OCI-LY7 (cell line): ENCODE results near the gene FKBP2. TPM values are rescaled to one million over a fixed set of nuclear protein-coding genes. Genes with fewer than 3 reads are reported as not detected.

ENCODE experiments used
- BruUV-seq: library from RNA; stranded (reverse); fragments of 400-500 nt; replicated peaks from 2 replicates; lab custom pipeline; 2021; lab: Mats Ljungman, UMichigan
- CTCF ChIA-PET: fragments of 300-600 bp; sonication (Branson Sonifier 250); formaldehyde crosslinking; loops from one replicate; lab custom pipeline; 2022; ENCODE audit warnings: antibody characterized with exemption; ENCODE audit not compliant: unreplicated experiment; lab: Charles Lee
- POLR2A ChIA-PET: fragments of 300-600 bp; sonication (Branson Sonifier 250); formaldehyde crosslinking; loops from one replicate; lab custom pipeline; 2022; ENCODE audit warnings: antibody characterized with exemption; lab: Charles Lee
- DNase-seq: peaks from one replicate; pipeline ENCODE4 v3.0.0-alpha.2; 2015; ENCODE audit warnings: low spot score
- H2AFZ ChIP-seq: fragments of 200-600 bp; sonication (generic), shearing (Covaris generic); 2 replicates; pipeline ENCODE4 v1.6.1; 2014; ENCODE audit warnings: mild to moderate bottlenecking, antibody characterized with exemption, low read length, moderate library complexity
- H3K27ac ChIP-seq: fragments of 200-600 bp; sonication (generic); 2 replicates; pipeline ENCODE4 v1.5.1; 2014; ENCODE audit warnings: mixed run types, low read depth, mild to moderate bottlenecking, moderate library complexity, low read length, inconsistent platforms; ENCODE audit not compliant: poor library complexity, severe bottlenecking
- H3K36me3 ChIP-seq: fragments of 200-600 bp; sonication (generic); 2 replicates; pipeline ENCODE4 v1.6.1; 2014; ENCODE audit warnings: mild to moderate bottlenecking, antibody characterized with exemption, low read length, moderate library complexity, mixed read lengths; ENCODE audit not compliant: insufficient read depth
- H3K4me1 ChIP-seq: fragments of 200-600 bp; sonication (generic); 2 replicates; pipeline ENCODE4 v1.5.1; 2014; ENCODE audit warnings: mild to moderate bottlenecking, low read length; ENCODE audit not compliant: insufficient read depth, poor library complexity, severe bottlenecking
- H3K4me2 ChIP-seq: fragments of 200-600 bp; sonication (generic); 2 replicates; pipeline ENCODE4 v1.6.1; 2014; ENCODE audit warnings: mild to moderate bottlenecking, low read length
- H3K4me3 ChIP-seq: fragments of 200-600 bp; sonication (generic); 2 replicates; pipeline ENCODE4 v1.5.1; 2014; ENCODE audit warnings: mild to moderate bottlenecking, low read depth, low read length; ENCODE audit not compliant: poor library complexity, severe bottlenecking
- H3K79me2 ChIP-seq: fragments of 200-600 bp; sonication (generic); 2 replicates; pipeline ENCODE4 v1.6.1; 2016; ENCODE audit warnings: low read depth, mild to moderate bottlenecking, low read length, moderate library complexity, mixed read lengths; ENCODE audit not compliant: insufficient read depth
- H3K9me2 ChIP-seq: fragments of 200-600 bp; sonication (generic); 2 replicates; pipeline ENCODE4 v1.6.1; 2016; ENCODE audit warnings: mild to moderate bottlenecking, low read length, mixed read lengths; ENCODE audit not compliant: insufficient read depth
- H3K9me3 ChIP-seq: fragments of 200-600 bp; sonication (generic); 2 replicates; pipeline ENCODE4 v1.6.1; 2014; ENCODE audit warnings: mild to moderate bottlenecking, mixed run types, low read length, mixed read lengths
- H4K20me1 ChIP-seq: fragments of 200-600 bp; sonication (generic); 2 replicates; pipeline ENCODE4 v1.6.1; 2014; ENCODE audit warnings: mild to moderate bottlenecking, antibody characterized with exemption, low read length, moderate library complexity, mixed read lengths; ENCODE audit not compliant: insufficient read depth
- EZH2phosphoT487 ChIP-seq: fragments of 200-600 bp; sonication (generic); IDR thresholded peaks from 2 replicates; pipeline ENCODE4 v1.6.1; 2018; ENCODE audit warnings: low read depth, borderline replicate concordance, mild to moderate bottlenecking, mixed run types, antibody characterized with exemption, low read length, moderate library complexity, mixed read lengths
- intact Hi-C: fragments of 100-400 bp; cut with micrococcal nuclease; formaldehyde crosslinking; loops from one replicate; pipeline ENCODE4 v1.10.0; 2022; ENCODE audit not compliant: unreplicated experiment
- total RNA-seq, 2 experiments: library from RNA; depleted of rRNA in 1 of 2; stranded (reverse); fragments of >200 nt in 1 of 2; shearing (Covaris generic) in 1 of 2; gene quantifications; 2 replicates each; pipeline ENCODE4 v1.2.3, GENCODE V29; 2014 to 2022
- TF ChIP-seq, protein P1 (sequence below): fragments of 200-600 bp; sonication (generic); conservative IDR thresholded peaks from 2 replicates; pipeline ENCODE4 v1.5.1; 2014; ENCODE audit warnings: mild to moderate bottlenecking, antibody characterized with exemption, low read length, moderate library complexity, mixed read lengths

The FKBP2 gene
- total RNA-seq, 2 experiments from 2014 or later: 45.5 to 57.3 TPM

DNA sequence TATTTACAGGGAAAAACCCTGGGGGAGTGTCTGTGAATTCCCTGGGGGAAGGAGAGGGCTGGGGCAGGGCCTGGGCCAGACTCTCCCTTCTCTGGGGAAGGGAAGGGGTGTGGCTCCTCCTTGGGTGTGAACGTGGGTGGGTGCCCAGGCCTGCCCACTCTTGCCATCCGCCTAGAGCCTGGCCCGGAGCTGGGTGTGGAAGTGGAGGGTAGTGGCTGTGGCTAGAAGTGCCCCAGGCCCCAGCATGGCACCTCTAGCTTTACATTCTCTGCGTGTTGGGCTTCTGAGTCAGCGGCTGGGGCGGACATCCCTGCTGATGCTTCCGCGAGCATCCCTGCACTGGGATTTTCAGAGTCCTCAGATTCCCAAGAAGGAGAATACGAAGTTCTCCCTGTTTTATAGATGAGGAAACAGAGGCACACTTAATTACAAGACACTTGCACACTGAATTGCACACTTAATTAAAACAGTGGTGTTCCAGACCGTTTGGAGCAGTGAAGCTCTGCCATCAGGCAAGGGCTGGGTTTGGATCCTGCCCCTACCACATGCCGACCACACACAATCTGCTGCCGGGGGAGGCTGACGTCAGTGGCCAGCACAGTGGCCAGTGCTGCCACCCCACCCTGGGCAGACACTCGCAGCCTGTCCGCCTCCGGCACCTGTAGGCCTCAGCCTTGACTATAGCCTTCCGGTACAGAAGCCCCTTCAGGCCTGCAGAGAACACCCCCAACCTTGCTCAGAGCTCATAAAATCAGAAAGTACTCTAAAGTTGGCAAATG is 35.9 kb downstream of the FKBP2 start:
- no peak overlapping the region for H2AFZ ChIP-seq
- no peak for DNase-seq
- ChIA-PET POLR2A (no interaction called here), CTCF (no interaction called here)
- TF ChIP-seq EZH2phosphoT487: no peak
- TF ChIP-seq, protein P1, sequence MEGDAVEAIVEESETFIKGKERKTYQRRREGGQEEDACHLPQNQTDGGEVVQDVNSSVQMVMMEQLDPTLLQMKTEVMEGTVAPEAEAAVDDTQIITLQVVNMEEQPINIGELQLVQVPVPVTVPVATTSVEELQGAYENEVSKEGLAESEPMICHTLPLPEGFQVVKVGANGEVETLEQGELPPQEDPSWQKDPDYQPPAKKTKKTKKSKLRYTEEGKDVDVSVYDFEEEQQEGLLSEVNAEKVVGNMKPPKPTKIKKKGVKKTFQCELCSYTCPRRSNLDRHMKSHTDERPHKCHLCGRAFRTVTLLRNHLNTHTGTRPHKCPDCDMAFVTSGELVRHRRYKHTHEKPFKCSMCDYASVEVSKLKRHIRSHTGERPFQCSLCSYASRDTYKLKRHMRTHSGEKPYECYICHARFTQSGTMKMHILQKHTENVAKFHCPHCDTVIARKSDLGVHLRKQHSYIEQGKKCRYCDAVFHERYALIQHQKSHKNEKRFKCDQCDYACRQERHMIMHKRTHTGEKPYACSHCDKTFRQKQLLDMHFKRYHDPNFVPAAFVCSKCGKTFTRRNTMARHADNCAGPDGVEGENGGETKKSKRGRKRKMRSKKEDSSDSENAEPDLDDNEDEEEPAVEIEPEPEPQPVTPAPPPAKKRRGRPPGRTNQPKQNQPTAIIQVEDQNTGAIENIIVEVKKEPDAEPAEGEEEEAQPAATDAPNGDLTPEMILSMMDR: no peak
- no peaks in the 10 kb centered on the region for H3K9me3 ChIP-seq
- H3K4me3 ChIP-seq: no peak overlapping the region
- H3K4me2 ChIP-seq: no peak overlapping the region
- intact Hi-C loops: no loop called here
- H4K20me1 ChIP-seq: no peaks in the 10 kb centered on the region
- no TSS peak for BruUV-seq
- H3K79me2 ChIP-seq: peaks cover 9% of the 10 kb centered on the region; the same call in 1 of the 2 replicates
- no peaks in the 10 kb centered on the region for H3K9me2 ChIP-seq
- no peak overlapping the region for H3K27ac ChIP-seq
- H3K36me3 ChIP-seq: peaks cover 13% of the 10 kb centered on the region; the same call in 1 of the 2 replicates
- H3K4me1 ChIP-seq: peaks cover 9% of the 10 kb centered on the region

DNA sequence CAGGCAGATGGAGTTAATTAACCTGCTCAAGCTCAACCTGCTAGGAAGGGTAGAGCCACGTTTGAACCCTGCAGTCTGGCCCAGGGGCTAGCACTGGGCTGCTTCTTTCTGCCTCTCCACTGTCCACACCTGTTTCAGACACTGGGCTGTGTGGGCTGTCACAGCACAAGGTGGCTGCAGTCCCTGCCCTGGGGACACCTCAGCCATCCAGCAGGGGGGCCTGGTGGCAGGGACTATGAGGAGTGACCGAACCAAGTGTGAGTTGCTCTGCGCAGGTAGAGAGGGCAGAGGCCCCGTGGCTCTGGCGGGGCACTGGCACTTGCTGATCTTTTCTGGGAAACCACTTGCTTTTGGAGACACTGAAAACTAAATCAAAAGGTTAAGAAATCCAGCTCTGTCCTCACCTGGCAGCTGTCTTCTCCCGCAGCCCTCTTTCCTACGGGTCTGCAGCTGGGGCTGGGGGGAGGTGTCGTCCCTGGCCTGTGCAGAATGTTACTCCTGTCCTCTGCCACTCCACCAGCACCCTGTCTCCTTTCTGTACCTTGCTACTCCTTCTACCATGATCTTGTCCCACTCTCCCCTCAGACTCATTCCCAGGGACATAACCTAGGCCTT is 37.8 kb downstream of the FKBP2 start:
- no peaks in the 10 kb centered on the region for H3K4me1 ChIP-seq
- TF ChIP-seq, protein P1: no peak
- no peak for TF ChIP-seq EZH2phosphoT487
- BruUV-seq: no TSS peak
- CTCF ChIA-PET: no interaction called here
- H2AFZ ChIP-seq: no peak overlapping the region
- no peak overlapping the region for H3K4me3 ChIP-seq
- H3K79me2 ChIP-seq: no peaks in the 10 kb centered on the region
- H3K36me3 ChIP-seq: peaks cover 18% of the 10 kb centered on the region
- H3K9me3 ChIP-seq: no peaks in the 10 kb centered on the region
- intact Hi-C loops: no loop called here
- no peaks in the 10 kb centered on the region for H3K9me2 ChIP-seq
- H3K4me2 ChIP-seq: no peak overlapping the region
- POLR2A ChIA-PET: no interaction called here
- no peak for DNase-seq
- H4K20me1 ChIP-seq: no peaks in the 10 kb centered on the region
- H3K27ac ChIP-seq: no peak overlapping the region
